NCI-H748 (cell line): ENCODE measurements around the gene KLRC1.
"Not testable (repeated sequence)": the region's sequence is repeated elsewhere in the genome, so short reads cannot be mapped to it uniquely, and the experiment has no call there.

Experiments used
- DNase-seq: peaks from one replicate; lab custom pipeline; 2025; ENCODE audit not compliant: unreplicated experiment; lab: John Stamatoyannopoulos, UW

Gene KLRC1

DNA sequence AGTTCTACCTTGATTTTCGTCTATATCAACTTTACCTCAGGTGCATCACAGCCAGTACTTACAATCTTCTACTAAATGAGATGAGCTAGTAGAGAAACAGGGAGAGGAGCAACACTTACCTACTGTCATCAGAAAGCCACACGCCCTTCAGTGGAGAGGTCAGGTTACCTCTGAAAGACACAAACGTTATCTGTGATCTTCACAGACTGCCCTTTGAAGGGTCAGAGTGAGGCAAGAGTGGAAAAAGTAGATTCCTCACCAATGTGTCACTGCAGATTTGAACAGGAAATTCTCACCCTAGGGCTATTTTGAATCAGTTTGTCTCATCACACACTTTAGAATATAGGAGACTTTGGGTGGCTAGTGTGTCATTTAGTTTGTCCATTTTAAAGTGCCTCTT, 31.0 kb downstream of the KLRC1 start:
- DNase-seq: not testable (repeated sequence)

DNA sequence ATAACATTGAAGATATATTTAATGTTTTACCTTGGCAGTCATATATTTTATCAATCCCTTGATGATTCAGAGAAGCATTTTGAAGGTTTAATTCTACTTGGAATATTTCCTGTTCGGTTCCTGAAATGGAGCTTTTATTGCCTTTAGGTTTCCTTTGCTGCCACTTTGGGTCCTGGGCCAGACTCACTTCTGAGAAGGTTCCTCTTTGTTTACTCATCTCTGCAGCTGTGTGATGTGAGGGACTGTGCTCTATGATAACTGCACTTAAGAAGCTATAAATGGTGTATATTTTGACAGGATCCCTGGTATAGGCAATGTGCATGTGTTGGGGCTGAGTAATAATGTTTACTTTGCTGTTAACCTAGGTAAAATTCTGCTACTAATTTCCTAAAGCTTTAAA, 32.8 kb downstream of the KLRC1 start, which contains the start of gene KLRC3:
KLRC3 (minus strand) TSS at position 262 of the 400 bp plus-strand sequence; CDS start at position 217, 45 bp downstream.
- not testable (repeated sequence) for DNase-seq

DNA sequence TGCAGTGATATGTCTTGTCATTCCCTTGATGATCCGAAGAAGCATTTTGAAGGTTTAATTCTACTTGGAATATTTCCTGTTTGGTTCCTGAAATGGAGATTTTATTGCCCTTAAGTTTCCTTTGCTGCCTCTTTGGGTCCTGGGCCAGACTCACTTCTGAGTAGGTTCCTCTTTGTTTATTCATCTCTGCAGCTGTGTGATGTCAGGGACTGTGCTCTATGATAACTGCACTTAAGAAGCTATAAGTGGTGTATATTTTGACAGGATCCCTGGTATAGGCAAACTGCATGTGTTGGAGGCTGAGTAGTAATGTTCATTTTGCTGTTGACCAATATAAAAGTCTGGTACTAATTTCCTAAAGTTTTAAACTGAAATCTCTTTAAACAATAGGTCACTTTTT, 43.8 kb downstream of the KLRC1 start, which contains the start of gene KLRC4:
KLRC4 (minus strand) TSS at position 366 of the 400 bp plus-strand sequence; CDS start at position 184, 182 bp downstream.
- DNase-seq: peak; percentile 3

DNA sequence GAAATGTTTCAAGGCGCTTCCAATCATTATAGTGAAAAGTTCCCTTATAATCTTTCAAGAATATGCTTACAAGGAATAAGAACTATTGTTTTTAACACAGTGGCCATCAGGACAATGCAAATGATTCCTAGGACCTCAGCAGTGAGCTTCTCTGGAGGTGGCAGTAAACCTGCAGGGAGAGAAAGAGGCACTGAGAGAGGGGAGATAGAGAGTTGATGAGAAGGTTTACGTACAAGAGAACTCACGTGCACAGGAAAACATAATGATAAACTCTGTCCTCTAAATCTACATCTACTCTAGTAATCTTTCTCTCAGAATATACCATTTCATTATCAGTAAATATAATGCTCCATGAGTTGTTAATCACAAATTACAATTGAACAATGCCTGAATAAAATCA, 44.3 kb downstream of the KLRC1 start:
- no peak for DNase-seq

DNA sequence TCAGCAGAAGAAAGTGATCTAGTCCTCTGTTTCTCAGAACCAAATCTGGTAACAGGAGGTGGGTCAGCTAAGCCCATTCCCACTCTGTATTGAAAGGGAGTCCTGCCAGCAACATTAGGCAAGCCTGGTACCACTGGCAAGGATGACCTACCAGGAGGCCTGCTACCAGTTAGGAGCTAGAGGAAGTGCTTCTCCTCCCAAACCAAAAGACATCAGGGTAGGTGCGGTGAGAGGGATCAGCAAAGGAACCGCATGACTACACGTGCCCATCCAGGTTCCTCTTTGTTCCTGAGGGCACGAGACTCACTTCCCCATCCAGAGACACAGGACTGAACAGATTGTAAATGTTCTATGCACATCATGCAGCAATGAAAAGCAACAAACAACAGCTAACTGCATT, 46.5 kb downstream of the KLRC1 start:
- no peak for DNase-seq

GRCh38 chr12:10405294-10405693, 47.9 kb downstream of the KLRC1 start:
- no peak for DNase-seq

DNA sequence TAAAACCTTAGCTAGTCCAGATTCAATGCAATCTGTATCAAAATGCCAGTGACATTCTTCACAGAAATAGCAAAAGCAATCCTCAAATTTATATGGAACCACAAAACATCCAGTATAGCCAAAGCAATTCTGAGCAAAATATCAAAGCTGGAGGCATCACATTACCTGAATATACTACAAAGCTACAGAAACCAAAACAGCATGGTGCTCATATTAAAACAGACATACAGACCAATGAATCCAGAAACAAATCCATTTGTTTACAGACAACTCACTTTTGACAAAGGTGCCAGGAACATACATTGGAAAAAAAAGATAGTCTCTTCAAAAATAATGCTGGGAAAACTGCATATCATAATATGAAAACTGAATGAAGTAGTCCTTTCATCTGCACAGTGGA, 48.4 kb downstream of the KLRC1 start:
- DNase-seq: no peak

GRCh38 chr12:10400829-10401228, 52.3 kb downstream of the KLRC1 start:
- DNase-seq: no peak

DNA sequence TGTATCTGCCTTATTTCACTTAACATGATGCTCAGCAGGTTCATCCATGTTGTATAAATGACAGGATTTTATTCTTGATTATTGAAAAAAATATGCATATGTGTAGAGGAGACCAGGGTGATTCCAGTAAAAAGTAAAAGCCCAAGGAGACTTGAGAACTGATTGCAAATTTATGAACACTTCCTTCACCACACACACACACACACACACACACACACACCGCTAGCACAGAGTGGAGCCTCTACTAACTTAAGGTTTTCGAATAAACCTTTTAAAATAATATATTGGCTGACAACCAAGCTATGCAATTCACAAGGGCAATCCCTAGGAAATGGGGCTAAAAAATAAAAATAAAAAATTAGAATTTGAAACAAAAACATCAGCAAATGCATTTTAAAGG, 55.0 kb downstream of the KLRC1 start:
- DNase-seq: no peak

GRCh38 chr12:10397296-10397695, 55.9 kb downstream of the KLRC1 start:
- no peak for DNase-seq

DNA sequence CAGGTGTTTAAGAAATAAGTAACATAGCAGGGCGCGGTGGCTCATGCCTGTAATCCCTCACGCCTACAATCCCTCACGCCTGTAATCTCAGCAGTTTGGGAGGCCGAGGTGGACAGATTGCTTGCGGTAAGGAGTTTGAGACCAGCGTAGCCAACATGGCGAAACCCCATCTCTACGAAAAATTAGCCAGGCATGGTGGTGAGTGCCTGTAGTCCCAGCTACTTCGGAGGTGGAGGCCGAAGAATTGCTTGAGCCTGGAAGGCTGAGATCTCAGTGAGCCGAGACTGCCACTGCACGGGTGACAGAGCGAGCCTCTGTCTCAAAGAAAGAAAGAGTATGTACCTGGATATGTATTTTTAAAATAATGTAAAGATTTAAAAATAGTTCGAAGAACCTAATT, 57.0 kb downstream of the KLRC1 start:
- not testable (repeated sequence) for DNase-seq
